Measurements from ENCODE around the gene MVB12B. TPM values are rescaled to one million over a fixed set of nuclear protein-coding genes. Genes with fewer than 3 reads are reported as not detected.

Gene MVB12B
- total RNA-seq, 1 experiment from 2014 or later: 5.7 TPM

- Mint-ChIP-seq H3K36me3 (no peaks in the 10 kb centered on the region), H3K9me3 (no peaks in the 10 kb centered on the region), H3K4me1 (peaks cover 21% of the 10 kb centered on the region), H3K27ac (peak overlapping the region; percentile 15; the same call in 1 of the 2 replicates), H3K27me3 (ENCODE audit: low read depth) (no peaks in the 10 kb centered on the region), H3K4me3 (no peak overlapping the region)
- ATAC-seq (no peak), DNase-seq (ENCODE audit: low spot score) (no peak)
- ChIA-PET POLR2A (interaction anchor here (1.0 kb wide), 1 partner anchor 31 kb away, joined by 3 read pairs; no protein-coding TSS in a partner anchor), CTCF (interaction anchor here (1.1 to 3.1 kb wide), 3 partner anchors 32 to 53 kb away, joined by 4 to 16 read pairs (median 5); no protein-coding TSS in a partner anchor)
- TF ChIP-seq E2F5 (CRISPR knock-in tag; IDR thresholded peaks at IDR 0.05): no peak
- no peak for TF ChIP-seq ZBTB21 (CRISPR knock-in tag; IDR thresholded peaks at IDR 0.05; ENCODE audit: borderline replicate concordance)
- TF ChIP-seq PREB (CRISPR knock-in tag; IDR thresholded peaks at IDR 0.05; ENCODE audit: borderline replicate concordance): no peak
- TF ChIP-seq ZNF317 (CRISPR knock-in tag; IDR thresholded peaks at IDR 0.05; ENCODE audit: borderline replicate concordance, low read depth): no peak
- TF ChIP-seq E2F4 (CRISPR knock-in tag; IDR thresholded peaks at IDR 0.05; ENCODE audit: borderline replicate concordance, low read depth): no peak
- TF ChIP-seq ARID4B (CRISPR knock-in tag; IDR thresholded peaks at IDR 0.05; ENCODE audit: borderline replicate concordance): no peak
Observed at GRCh38 chr9:126451316-126451885, 124.8 kb downstream of the MVB12B start.

GRCh38 chr9:126452106-126452505, 125.5 kb downstream of the MVB12B start:
- Mint-ChIP-seq H3K36me3 (no peaks in the 10 kb centered on the region), H3K27ac (0 out of 2 replicates have a peak overlapping the region, but pooled peaks have one; percentile 15), H3K9me3 (no peaks in the 10 kb centered on the region), H3K27me3 (ENCODE audit: low read depth) (no peaks in the 10 kb centered on the region), H3K4me3 (no peak overlapping the region), H3K4me1 (peaks cover 21% of the 10 kb centered on the region)
- no peak for TF ChIP-seq ZSCAN18 (CRISPR knock-in tag; IDR thresholded peaks at IDR 0.05)
- no peak for TF ChIP-seq CDX4 (CRISPR knock-in tag; IDR thresholded peaks at IDR 0.05; ENCODE audit: borderline replicate concordance)
- TF ChIP-seq SMAD4 (CRISPR knock-in tag; IDR thresholded peaks at IDR 0.05): no peak
- TF ChIP-seq ZBTB21 (CRISPR knock-in tag; IDR thresholded peaks at IDR 0.05; ENCODE audit: borderline replicate concordance): no peak
- TF ChIP-seq PRRX2 (CRISPR knock-in tag; IDR thresholded peaks at IDR 0.05): no peak
- no peak for TF ChIP-seq NFYB (CRISPR knock-in tag; conservative IDR thresholded peaks at IDR 0.05; ENCODE audit: low read depth)
- TF ChIP-seq JAZF1 (CRISPR knock-in tag; IDR thresholded peaks at IDR 0.05): no peak
- no peak for TF ChIP-seq ZNF532 (CRISPR knock-in tag; IDR thresholded peaks at IDR 0.05; ENCODE audit: borderline replicate concordance)
- no peak for TF ChIP-seq FOXJ3 (CRISPR knock-in tag; IDR thresholded peaks at IDR 0.05; ENCODE audit: borderline replicate concordance)
- no peak for TF ChIP-seq USF2 (CRISPR knock-in tag; IDR thresholded peaks at IDR 0.05)
- TF ChIP-seq FOXP1 (CRISPR knock-in tag; IDR thresholded peaks at IDR 0.05; ENCODE audit: borderline replicate concordance): no peak
- no peak for ATAC-seq
- no peak for DNase-seq (ENCODE audit: low spot score)
- ChIA-PET POLR2A (no interaction called here), CTCF (interaction anchor here (1.1 to 3.1 kb wide), 3 partner anchors 31 to 53 kb away, joined by 4 to 16 read pairs (median 5); no protein-coding TSS in a partner anchor)

All from WTC11 (cell line).